Limb (tissue), 2 donors: ENCODE results near the gene TNFAIP8L3.
"Not testable (repeated sequence)": the region's sequence is repeated elsewhere in the genome, so short reads cannot be mapped to it uniquely, and the experiment has no call there.

ENCODE experiments used
- DNase-seq, 2 donors: peaks; one replicate each; pipeline ENCODE4 v3.0.0-alpha.2; 2016; ENCODE audit errors: extremely low spot score in 2 of 2

The TNFAIP8L3 gene

GRCh38 chr15:51094606-51095569, at the start of gene TNFAIP8L3:
Gene TNFAIP8L3, minus strand, starts transcription at chr15:51094906. Its CDS starts 311 bp downstream, at chr15:51094595.
- peak in 1 of 2 donors; percentile 46 for DNase-seq

- DNase-seq = no peak
Observed at GRCh38 chr15:51144021-51144532, 49.4 kb upstream of the TNFAIP8L3 start.

GRCh38 chr15:51140347-51140746, 45.6 kb upstream of the TNFAIP8L3 start:
- DNase-seq = not testable (repeated sequence)

GRCh38 chr15:51139091-51139490, 44.4 kb upstream of the TNFAIP8L3 start:
- no peak for DNase-seq

- no peak for DNase-seq
Observed at GRCh38 chr15:51137880-51138430, 43.2 kb upstream of the TNFAIP8L3 start.

- no peak for DNase-seq
Observed at GRCh38 chr15:51137024-51137423, 42.3 kb upstream of the TNFAIP8L3 start.

GRCh38 chr15:51135276-51135675, 40.6 kb upstream of the TNFAIP8L3 start:
- no peak for DNase-seq

GRCh38 chr15:51134416-51135199, 39.9 kb upstream of the TNFAIP8L3 start:
- no peak for DNase-seq

GRCh38 chr15:51133140-51133765, 38.5 kb upstream of the TNFAIP8L3 start:
- no peak for DNase-seq

GRCh38 chr15:51132384-51133139, 37.9 kb upstream of the TNFAIP8L3 start:
- DNase-seq = no peak

GRCh38 chr15:51131596-51132290, 37.0 kb upstream of the TNFAIP8L3 start:
- DNase-seq = no peak

GRCh38 chr15:51130344-51130743, 35.6 kb upstream of the TNFAIP8L3 start:
- no peak for DNase-seq

- no peak for DNase-seq
Observed at GRCh38 chr15:51129535-51130188, 35.0 kb upstream of the TNFAIP8L3 start.

GRCh38 chr15:51128701-51129100, 34.0 kb upstream of the TNFAIP8L3 start:
- DNase-seq = no peak

GRCh38 chr15:51126842-51127241, 32.1 kb upstream of the TNFAIP8L3 start:
- DNase-seq = no peak

GRCh38 chr15:51123002-51123401, 28.3 kb upstream of the TNFAIP8L3 start:
- not testable (repeated sequence) for DNase-seq

GRCh38 chr15:51121631-51122225, 27.0 kb upstream of the TNFAIP8L3 start:
- no peak for DNase-seq

GRCh38 chr15:51121118-51121517, 26.4 kb upstream of the TNFAIP8L3 start:
- no peak for DNase-seq

GRCh38 chr15:51119120-51119519, 24.4 kb upstream of the TNFAIP8L3 start:
- DNase-seq = no peak
